HG03571 (cell line): ENCODE results near the gene TSHZ2.
"Not testable (repeated sequence)": the region's sequence is repeated elsewhere in the genome, so short reads cannot be mapped to it uniquely, and the experiment has no call there.

ENCODE experiments used
- ATAC-seq: cut with Tn5 transposase; IDR thresholded peaks from one replicate; pipeline ENCODE4 v1.9.1; 2021; ENCODE audit not compliant: unreplicated experiment

TSHZ2 gene

DNA sequence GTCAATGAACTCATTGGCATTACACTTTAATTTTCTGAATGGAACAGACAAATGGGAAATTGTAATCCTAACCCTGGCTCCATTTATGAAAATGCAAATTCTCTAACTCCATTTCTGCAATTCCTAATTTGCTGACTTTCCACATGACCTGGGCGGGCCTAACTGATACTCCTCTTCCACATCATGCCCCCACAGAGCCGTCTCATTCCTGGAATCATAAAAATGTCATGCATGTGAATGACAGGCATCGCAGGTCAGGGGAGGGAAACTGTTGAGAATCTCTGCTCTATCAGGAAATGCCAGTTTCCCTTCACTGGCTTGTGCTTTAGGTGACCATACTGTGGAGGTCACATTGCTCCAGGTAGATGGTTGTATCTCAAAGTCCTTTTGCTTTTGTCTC, 456.4 kb downstream of the TSHZ2 start:
- no peak for ATAC-seq

DNA sequence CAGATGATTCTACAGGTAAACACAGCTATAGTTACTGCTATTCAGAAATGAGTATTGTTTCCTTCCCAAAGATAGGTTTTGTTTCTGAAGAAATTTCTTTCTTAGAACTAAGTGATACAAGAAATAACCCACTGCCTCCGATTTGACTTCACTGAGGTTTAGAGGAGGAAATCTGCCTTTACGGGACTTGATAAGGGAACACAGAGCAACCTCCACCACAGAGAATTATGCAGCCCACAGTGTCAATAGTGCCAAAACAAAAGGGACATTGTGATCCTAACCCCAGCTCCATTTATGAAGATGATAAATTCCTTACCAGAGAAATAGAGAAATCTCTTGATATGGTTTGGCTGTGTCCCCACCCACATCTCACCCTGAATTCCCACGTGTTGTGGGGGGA, 456.8 kb downstream of the TSHZ2 start:
- ATAC-seq: no peak

DNA sequence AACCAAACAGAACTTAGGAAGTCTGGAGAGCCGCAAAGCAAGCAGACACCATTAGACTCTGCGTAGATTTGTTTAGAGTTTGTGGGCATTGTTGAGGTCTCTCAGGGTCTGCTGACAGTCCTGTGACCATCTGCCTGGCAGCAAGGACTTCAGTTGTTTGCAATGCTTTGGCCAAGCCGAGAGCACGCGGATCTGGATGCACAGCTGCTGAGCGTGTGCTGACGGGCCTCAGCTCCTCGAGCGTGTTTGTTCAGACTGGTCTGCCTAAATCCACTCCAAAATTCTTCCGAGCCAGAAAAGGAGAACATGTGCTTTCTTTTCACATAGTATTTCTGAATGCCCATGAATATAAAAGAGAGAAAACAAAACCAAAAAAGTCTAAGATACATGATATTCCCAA, 462.5 kb downstream of the TSHZ2 start:
- ATAC-seq: no peak

DNA sequence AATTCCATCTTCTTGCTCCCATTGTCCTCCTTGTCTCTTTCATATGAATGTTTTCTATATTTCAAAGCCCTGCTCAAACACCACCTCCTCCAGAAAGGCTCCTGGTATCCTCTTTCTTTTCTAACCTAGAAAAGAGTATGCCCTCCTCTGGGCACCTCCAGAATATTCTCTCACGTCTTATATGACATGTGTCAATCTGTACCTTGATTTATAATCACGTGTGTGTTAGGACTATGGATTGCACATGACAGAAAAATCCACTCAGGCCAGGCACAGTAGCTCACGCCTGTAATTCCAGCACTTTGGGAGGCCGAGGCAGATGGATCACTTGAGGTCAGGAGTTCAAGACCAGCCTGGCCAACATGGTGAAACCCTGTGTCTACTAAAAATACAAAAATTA, 464.8 kb downstream of the TSHZ2 start:
- not testable (repeated sequence) for ATAC-seq

DNA sequence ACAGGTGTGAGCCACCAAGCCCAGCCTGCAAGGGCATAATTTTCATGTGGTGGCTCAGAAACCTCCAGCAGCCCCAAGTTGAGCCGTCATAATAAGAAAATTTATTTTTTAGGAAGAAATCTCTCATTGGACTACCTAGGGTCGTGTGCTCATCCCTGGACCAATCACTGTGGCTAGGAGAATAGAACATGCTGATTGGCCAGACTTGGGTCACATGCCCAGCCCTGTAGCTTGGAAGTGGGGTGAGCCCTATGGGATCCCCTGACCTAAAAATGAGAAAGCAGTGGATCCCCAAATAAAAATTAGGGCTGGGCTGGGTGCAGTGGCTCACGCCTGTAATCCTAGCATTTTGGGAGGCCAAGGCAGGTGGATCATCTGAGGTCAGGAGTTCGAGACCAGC, 466.2 kb downstream of the TSHZ2 start:
- no peak for ATAC-seq

DNA sequence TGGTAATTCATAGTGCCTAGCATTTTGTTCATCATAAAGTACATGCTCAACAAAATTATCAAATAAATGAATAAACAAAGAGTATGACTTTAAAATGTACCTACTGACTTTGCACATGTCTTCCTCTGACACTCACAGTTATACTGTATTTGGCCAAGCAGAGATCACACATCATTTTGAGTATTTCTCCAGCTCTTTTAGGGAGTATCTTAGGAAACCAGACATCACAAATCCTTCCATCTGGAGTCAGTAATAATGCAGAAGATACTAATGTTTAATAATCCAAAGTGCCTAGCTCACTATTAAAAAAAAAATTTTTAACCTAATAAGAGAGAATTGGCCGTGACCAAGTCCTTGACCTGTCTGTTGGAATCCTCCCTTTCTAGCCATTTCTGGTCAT, 466.9 kb downstream of the TSHZ2 start:
- ATAC-seq: no peak

DNA sequence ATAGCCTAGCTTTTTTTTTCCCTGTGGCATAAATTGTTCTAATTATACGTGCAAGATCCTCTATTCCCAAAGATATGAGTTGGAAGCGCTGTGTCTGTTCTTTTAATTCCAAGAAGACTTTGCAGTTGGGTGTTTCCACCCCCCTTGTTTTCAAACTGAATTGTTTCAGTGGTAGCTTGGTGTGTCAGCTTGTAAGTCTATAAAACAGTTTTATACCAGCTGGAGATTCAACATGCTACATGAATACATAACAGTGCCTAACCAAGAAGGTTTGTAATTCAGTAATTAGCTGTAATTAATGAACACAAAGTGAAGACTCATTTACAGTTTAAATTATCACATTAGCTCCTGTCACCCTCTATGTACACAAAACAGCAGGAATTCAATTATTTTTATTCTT, 467.5 kb downstream of the TSHZ2 start:
- ATAC-seq: no peak

DNA sequence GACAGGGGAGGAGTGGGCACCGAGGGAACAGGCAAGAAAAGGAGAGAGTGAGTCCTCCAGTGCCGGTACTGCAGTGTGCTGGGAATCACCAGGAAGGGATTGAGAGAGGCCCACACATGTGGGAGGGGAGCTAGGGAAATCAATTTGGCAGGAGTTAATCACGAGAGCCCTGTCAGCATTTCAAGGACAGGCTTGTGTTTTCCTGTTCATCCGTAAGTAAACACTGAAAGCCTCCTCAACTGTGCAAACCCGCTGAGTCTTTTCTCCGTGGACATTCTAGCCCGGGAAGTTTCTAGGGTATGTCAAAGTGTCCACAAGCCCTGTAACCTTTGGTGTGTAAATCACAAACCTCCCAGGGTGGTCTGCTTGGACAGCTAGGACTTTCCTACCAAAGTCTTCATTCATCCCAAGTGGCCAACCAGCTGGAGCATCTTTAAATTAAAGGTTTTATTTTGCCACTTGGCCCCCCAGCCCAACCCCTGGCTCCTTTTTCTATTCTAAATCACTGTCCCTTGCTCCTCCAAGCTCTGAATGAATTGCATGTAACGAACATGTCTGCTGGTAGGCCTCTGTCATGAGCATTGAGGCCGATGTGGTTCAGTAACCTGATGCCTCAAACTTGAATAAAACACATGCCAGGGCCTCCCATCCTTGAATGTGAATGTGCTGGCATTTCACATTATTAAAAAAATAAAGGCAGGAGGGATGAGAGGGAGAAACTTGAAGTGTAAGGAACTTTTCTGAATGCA, 472.4 kb downstream of the TSHZ2 start:
- ATAC-seq: no peak

DNA sequence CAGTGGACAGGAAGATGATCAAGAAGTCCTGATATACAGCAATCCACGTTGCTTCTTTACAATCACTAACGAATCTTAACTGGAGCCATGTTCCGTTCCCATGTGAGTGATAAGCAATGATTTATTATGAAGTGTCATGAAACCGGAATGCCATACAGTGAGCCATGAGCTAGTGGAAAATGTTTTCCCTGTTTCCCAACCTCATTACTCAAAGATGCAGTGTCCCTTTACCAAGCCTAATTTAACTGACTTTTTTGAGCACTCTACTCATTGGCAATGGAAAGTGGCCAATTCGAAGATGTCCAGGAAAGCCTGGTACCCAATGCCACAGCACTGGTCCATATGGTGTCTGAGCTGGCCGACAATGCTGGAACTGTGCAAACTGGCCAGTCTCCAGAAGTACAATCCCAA, 473.2 kb downstream of the TSHZ2 start:
- no peak for ATAC-seq

DNA sequence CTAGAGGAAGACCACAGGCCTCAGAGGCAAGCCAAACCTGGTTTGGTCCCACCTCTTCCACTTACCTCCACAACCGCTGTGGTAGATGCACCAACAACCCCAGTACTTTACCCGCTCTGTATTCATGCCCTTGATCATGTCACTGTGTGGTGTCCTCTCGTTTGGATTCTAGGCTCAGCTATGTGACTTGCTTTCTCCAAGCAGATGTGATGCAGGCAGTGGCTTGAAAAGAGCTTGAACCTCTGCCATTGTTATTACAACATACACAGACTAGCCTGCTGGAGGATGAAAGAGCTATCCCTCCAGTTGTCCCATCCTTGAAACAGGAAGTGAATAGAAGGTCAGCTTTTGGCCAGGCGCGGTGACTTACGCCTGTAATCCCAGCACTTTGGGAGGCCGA, 473.8 kb downstream of the TSHZ2 start:
- no peak for ATAC-seq

DNA sequence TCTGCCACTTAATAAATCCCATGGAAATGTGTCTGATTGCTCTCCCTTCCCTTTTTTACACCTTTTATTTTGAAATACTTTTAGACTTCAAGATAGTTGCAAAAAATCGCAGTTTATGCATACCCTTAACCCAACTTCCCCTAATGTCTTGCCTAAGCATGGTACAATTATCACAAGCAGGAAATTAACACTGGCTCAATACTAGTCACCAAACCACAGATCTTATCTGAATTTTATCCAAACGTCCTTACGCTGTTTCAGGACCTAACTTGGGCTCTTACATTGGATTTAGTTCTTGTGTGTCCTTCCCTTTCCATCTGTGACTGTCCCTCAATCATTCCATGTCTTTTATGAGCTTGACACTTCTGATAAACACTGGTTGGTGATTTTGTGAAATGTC, 475.2 kb downstream of the TSHZ2 start:
- no peak for ATAC-seq

DNA sequence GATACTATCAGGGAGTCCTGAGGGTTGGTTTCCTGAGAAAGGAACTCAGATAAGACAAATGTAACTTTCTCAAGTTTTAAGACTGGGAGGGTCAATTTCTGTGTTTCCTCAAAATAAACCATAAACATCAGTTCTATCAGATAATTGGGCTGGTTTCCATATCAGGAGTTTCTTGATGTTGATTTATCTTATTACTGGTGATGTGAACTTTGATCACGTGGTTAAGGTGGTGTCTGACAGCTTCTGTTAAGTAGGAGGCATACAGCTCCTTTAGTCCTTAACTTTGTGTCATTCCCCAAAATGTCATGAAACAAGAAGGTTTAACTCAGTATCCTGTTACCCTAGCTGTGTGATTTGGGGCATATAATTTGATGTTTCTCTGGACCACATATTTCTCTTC, 476.3 kb downstream of the TSHZ2 start:
- ATAC-seq: no peak

DNA sequence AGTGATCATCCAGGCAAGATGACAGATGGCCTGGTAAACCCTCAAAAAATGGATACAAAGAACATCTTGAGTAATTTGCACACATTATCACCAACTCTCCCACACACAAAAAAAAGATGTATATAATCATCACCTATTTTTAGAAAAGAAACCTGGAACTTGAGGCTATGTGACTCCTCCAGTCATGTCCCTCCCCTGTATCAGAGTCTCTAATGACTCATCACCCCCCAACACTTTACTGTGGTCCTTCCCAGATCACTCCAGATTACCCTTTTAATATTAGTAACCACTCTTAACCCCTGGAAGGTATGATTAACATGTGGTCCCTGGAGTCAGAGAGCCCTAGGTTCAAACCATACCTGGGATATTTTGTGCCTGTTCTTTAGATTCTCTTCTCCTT, 476.7 kb downstream of the TSHZ2 start:
- no peak for ATAC-seq

DNA sequence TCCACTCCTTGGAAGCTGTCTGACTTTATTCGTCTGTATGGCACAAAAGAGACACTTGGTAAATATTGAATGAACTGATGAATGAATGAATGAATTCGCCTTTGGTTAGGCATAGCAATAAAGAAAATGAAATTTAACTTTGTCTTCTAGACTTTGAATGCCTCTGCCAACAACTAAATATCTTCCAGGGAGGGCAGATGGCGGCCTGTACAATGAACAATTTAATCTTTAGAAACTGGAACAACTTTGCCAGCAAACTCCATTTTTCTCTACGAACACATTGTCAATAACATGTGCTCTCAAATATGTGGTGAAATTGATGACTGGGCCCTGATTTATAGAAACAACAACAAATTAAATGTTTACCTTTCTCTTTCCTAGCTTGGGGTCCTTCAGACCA, 480.9 kb downstream of the TSHZ2 start:
- no peak for ATAC-seq

DNA sequence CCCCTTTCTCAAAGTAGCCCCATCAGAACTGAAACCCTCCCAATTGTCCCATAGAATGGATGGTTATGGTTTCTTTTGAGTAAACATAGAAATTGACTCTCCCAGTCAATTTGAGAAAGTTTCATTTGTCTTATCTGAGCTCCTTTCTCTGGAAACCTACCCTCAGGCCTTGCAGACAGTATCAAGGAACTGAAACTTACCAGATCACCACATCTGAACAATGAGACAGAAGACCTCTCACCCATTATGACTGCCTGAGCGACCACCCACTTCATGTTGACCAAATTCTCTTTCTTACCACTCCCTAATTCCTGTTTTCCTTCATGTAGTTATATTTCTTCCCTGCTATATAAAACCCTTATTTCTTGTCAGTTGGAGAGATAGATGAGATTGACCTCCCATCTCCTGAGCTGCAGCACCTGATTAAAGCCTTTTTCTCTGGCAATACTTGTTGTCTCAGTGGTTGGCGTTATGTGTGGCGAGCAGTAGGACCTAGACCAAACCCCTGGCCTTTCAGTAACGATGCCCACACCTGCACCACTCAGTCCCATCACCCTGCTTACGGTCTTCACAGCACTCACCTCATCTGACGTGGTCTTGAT, 482.6 kb downstream of the TSHZ2 start:
- no peak for ATAC-seq

DNA sequence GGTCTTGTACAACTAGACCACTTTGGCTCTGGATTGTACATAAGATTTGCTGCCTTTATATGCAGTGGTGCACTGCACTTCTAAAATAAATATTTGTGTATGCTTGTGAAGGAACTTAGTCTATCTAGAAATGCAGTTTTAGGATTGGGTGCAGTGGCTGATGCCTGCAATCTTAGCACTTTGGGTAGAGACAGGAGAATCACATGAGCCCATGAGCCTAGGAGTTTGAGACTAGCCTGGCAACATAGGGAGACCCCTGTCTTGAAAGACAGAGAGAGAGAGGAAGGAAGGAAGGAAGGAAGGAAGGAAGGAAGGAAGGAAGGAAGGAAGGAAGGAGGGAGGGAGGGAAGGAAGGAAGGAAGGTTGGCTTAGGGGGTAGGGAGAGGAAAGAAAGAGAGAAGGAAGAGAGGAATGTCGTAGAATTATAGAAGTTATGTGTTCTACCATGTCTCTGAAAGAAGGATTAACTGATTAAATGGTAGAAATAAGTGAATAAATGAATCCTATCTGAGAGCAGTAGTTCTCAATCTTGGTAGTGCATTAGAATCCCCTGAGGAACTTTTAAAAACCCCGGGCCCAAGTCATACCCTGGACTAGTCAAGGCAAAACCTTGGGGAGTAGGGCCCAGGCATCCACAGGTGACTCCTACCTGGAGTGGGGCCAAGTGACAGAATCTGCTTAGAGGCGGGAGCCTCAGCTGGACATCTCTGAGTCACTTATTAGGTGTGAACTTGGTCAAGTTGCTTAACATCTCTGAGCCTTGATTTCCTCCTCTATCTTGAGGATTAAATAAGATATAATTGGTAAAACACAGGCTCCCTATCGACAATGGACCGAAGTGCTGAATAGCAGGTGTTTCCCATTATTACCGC, 491.2 kb downstream of the TSHZ2 start:
- no peak for ATAC-seq

DNA sequence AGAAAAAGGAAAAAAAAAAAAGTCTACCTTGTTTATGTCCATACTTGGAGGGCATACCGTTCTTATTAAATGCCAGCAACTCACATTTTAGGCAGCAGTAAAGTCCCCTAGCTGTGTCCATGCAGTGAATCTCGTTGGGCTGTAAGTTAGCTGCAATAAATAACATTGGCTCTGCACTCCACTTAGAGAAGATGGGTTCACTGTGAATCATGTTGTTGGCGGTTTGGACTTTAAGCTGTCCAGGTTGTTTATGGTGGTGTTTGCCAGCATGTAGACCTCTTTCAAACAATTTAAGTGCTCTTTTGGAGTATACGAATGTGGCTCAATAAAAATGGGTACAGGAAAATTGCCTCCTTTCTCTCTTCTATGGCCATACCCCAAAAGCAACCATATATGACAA, 494.1 kb downstream of the TSHZ2 start:
- no peak for ATAC-seq

DNA sequence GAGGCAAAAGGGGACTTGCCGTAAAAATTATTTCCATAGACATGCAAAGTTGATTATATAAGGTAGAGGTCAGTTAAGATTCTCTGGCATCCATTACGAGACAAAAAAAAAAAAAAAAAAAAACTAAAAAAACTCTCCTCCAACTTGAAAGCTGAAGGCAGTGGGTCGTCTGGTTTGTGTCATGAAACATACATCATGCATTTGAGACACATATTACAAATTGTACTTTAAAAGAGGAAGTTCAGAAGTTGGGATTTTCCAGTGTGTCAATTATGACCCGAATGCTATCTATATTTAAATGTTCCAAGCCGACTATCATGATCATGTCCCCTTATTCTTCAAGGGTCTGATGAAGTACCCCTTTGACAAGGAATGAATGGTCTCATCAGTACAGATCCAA, 496.4 kb downstream of the TSHZ2 start:
- ATAC-seq: no peak

DNA sequence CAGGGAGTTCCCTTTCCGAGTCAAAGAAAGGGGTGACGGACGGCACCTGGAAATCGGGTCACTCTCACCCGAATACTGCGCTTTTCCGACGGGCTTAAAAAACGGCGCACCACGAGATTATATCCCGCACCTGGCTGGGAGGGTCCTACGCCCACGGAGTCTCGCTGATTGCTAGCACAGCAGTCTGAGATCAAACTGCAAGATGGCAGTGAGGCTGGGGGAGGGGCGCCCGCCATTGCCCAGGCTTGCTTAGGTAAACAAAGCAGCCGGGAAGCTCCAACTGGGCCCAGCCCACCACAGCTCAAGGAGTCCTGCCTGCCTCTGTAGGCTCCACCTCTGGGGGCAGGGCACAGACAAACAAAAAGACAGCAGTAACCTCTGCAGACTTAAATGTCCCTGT, 500.7 kb downstream of the TSHZ2 start:
- ATAC-seq: not testable (repeated sequence)

DNA sequence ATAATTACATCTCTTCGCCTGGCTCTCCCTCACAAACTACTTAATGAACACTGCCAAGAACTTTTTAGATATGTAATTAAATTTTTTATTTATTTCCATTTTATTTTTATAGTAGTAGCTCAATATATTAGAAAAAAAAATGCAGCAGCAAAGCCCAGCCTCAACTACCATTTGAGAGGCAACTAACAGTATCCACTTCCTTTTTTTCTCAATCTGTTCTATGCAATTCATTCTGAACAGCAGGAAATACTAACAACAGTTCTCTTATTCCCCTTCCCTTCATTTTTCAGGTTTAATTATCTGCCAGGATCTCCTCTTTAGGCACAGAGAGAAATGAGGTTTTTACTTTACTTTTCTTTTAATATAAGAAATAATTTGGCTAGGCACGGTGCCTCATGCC, 508.8 kb downstream of the TSHZ2 start:
- no peak for ATAC-seq

DNA sequence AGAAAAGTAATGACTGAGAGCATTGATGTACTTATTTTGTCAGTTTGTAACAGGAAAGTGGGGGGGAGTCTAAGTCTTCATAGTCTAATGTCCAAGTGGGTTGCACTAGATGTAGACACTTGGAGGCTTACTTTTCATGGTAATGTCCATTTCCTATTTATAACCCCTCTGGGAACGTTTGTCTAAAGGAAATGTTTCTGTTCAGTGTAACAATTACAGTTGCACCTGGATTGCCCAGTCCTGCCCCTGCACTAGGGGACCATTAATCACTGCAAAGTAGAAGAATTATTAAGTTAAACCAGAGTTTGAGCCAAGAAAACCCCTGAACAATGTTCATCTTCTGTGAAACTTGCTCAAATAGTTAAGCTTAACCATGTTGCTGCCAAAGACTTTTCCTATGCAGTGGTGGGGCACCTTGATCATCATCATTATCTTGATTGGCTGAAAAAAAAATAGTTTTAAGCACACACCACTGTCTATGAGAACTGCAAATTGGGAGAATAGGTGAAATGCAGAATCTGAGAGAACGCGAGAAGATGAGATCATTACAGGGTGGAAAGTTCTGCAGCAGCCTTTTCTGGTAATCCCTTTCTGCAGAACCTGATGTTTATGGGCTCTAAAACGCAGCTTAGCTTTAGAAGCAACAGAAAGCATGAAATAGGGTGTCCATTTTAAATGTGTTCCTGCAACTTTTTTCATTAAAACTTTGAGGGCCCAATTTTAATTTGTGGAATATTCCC, 515.5 kb downstream of the TSHZ2 start:
- ATAC-seq: no peak
